ENCODE data around the gene PNLDC1. TPM values are rescaled to one million over a fixed set of nuclear protein-coding genes. Genes with fewer than 3 reads are reported as not detected.

The PNLDC1 gene
- total RNA-seq, 1 donor from 2014 or later: not detected

- no peak for TF ChIP-seq CTCF (IDR thresholded peaks at IDR 0.05; ENCODE audit: insufficient read depth, low read length, poor library complexity, severe bottlenecking)
Measured at GRCh38 chr6:159832946-159833345, 32.9 kb downstream of the PNLDC1 start.

GRCh38 chr6:159833556-159833955 lies 33.5 kb downstream of the PNLDC1 start:
- DNase-seq (ENCODE audit: low read depth): no peak
- Histone ChIP-seq H3K36me3 (ENCODE audit: control insufficient read depth, insufficient read depth, low read length) (no peaks in the 10 kb centered on the region), H3K27me3 (ENCODE audit: control insufficient read depth, insufficient read depth, low read length) (no peaks in the 10 kb centered on the region), H3K4me3 (ENCODE audit: low read depth, low read length) (no peak overlapping the region)
- no peak for TF ChIP-seq CTCF (IDR thresholded peaks at IDR 0.05; ENCODE audit: insufficient read depth, low read length, poor library complexity, severe bottlenecking)

More at GRCh38 chr6:159832946-159833345, 32.9 kb downstream of the PNLDC1 start:
- no peaks in the 10 kb centered on the region for H3K36me3 ChIP-seq (ENCODE audit: control insufficient read depth, insufficient read depth, low read length)
- DNase-seq (ENCODE audit: low read depth): no peak
- no peak overlapping the region for H3K4me3 ChIP-seq (ENCODE audit: low read depth, low read length)
- no peaks in the 10 kb centered on the region for H3K27me3 ChIP-seq (ENCODE audit: control insufficient read depth, insufficient read depth, low read length)

- TF ChIP-seq CTCF (IDR thresholded peaks at IDR 0.05; ENCODE audit: insufficient read depth, low read length, poor library complexity, severe bottlenecking): no peak
- no peaks in the 10 kb centered on the region for H3K27me3 ChIP-seq (ENCODE audit: control insufficient read depth, insufficient read depth, low read length)
- no peak overlapping the region for H3K4me3 ChIP-seq (ENCODE audit: low read depth, low read length)
- DNase-seq (ENCODE audit: low read depth): no peak
- no peaks in the 10 kb centered on the region for H3K36me3 ChIP-seq (ENCODE audit: control insufficient read depth, insufficient read depth, low read length)
Measured at GRCh38 chr6:159833997-159834603, 34.0 kb downstream of the PNLDC1 start.

- no peak for DNase-seq (ENCODE audit: low read depth)
Measured at GRCh38 chr6:159836718-159837490, 36.8 kb downstream of the PNLDC1 start.

GRCh38 chr6:159837511-159837910 lies 37.4 kb downstream of the PNLDC1 start:
- no peak for TF ChIP-seq CTCF (IDR thresholded peaks at IDR 0.05; ENCODE audit: insufficient read depth, low read length, poor library complexity, severe bottlenecking)
- no peaks in the 10 kb centered on the region for H3K36me3 ChIP-seq (ENCODE audit: control insufficient read depth, insufficient read depth, low read length)
- no peaks in the 10 kb centered on the region for H3K27me3 ChIP-seq (ENCODE audit: control insufficient read depth, insufficient read depth, low read length)
- H3K4me3 ChIP-seq (ENCODE audit: low read depth, low read length): no peak overlapping the region
- no peak for DNase-seq (ENCODE audit: low read depth)

More at GRCh38 chr6:159836718-159837490, 36.8 kb downstream of the PNLDC1 start:
- Histone ChIP-seq H3K36me3 (ENCODE audit: control insufficient read depth, insufficient read depth, low read length) (no peaks in the 10 kb centered on the region), H3K27me3 (ENCODE audit: control insufficient read depth, insufficient read depth, low read length) (no peaks in the 10 kb centered on the region), H3K4me3 (ENCODE audit: low read depth, low read length) (no peak overlapping the region)
- TF ChIP-seq CTCF (IDR thresholded peaks at IDR 0.05; ENCODE audit: insufficient read depth, low read length, poor library complexity, severe bottlenecking): no peak

All from kidney epithelial cell (primary cell).